ENCODE results near the gene CLHC1. TPM values are rescaled to one million over a fixed set of nuclear protein-coding genes. Genes with fewer than 3 reads are reported as not detected.
"Not testable (repeated sequence)": the region's sequence is repeated elsewhere in the genome, so short reads cannot be mapped to it uniquely, and the experiment has no call there.

Gene CLHC1
- total RNA-seq, 1 experiment from 2014 or later = 10.4 TPM

DNA sequence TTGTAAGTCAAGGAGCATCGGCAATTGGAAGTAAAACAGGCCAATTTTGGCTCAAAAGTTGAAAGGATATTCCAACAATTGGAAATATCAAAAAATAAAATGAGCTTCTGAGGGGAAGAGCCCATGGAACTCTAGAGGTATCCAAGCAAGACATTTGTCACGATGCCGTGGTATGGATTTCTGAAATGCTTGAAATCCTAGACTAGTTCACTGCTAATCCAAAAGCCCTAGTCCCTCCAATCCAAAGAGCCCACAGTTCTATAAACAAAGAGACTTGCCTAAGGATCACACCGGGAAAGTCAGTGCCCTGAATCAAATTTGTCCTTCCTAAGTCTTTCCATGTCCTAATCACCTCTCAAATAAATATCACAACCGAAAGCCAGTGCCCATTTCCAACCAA lies 85.1 kb downstream of the CLHC1 start:
- peaks cover 7% of the 10 kb centered on the region for H3K4me1 Mint-ChIP-seq (ENCODE audit: low read depth, unreplicated experiment)
- H3K27ac Mint-ChIP-seq (ENCODE audit: unreplicated experiment) = no peak overlapping the region
- no peaks in the 10 kb centered on the region for H3K36me3 Mint-ChIP-seq (ENCODE audit: insufficient read depth, unreplicated experiment)
- no peaks in the 10 kb centered on the region for H3K9me3 Mint-ChIP-seq (ENCODE audit: low read depth, unreplicated experiment)
- BruUV-seq (replicated peaks) = no TSS peak
- no peaks in the 10 kb centered on the region for H3K27me3 Mint-ChIP-seq (ENCODE audit: unreplicated experiment)
- intact Hi-C loops (cut with micrococcal nuclease; ENCODE audit: unreplicated experiment) = no loop called here
- DNase-seq = no peak
- H3K4me3 Mint-ChIP-seq (ENCODE audit: low read depth, unreplicated experiment) = no peak overlapping the region
- TF ChIP-seq, protein P1, sequence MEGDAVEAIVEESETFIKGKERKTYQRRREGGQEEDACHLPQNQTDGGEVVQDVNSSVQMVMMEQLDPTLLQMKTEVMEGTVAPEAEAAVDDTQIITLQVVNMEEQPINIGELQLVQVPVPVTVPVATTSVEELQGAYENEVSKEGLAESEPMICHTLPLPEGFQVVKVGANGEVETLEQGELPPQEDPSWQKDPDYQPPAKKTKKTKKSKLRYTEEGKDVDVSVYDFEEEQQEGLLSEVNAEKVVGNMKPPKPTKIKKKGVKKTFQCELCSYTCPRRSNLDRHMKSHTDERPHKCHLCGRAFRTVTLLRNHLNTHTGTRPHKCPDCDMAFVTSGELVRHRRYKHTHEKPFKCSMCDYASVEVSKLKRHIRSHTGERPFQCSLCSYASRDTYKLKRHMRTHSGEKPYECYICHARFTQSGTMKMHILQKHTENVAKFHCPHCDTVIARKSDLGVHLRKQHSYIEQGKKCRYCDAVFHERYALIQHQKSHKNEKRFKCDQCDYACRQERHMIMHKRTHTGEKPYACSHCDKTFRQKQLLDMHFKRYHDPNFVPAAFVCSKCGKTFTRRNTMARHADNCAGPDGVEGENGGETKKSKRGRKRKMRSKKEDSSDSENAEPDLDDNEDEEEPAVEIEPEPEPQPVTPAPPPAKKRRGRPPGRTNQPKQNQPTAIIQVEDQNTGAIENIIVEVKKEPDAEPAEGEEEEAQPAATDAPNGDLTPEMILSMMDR (IDR thresholded peaks at IDR 0.05; ENCODE audit: unreplicated experiment) = no peak
- CTCF ChIA-PET = no interaction called here

DNA sequence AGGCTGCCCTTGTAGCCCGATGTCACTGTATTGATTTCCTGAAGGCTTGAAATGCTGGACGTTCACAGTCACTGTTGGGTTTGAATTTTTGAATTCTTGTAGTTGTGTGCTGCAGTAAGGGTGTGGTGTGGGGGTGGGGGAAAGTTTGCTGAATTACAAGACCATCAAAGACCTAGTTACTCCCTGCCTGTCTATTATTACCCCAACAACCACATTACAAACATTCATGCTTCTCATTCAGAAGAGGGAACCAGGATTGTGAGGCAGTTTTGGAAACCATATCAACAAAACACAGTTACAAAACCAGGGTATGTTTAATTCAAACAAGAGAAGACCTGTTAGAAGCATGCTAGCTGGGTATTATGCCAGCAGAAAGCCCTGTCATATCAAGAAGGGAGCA lies 85.8 kb downstream of the CLHC1 start:
- no peaks in the 10 kb centered on the region for H3K27me3 Mint-ChIP-seq (ENCODE audit: unreplicated experiment)
- peaks cover 14% of the 10 kb centered on the region for H3K4me1 Mint-ChIP-seq (ENCODE audit: low read depth, unreplicated experiment)
- DNase-seq = no peak
- H3K9me3 Mint-ChIP-seq (ENCODE audit: low read depth, unreplicated experiment) = no peaks in the 10 kb centered on the region
- no TSS peak for BruUV-seq (replicated peaks)
- H3K27ac Mint-ChIP-seq (ENCODE audit: unreplicated experiment) = no peak overlapping the region
- TF ChIP-seq, protein P1 (IDR thresholded peaks at IDR 0.05; ENCODE audit: unreplicated experiment) = no peak
- no peaks in the 10 kb centered on the region for H3K36me3 Mint-ChIP-seq (ENCODE audit: insufficient read depth, unreplicated experiment)
- CTCF ChIA-PET = no interaction called here
- H3K4me3 Mint-ChIP-seq (ENCODE audit: low read depth, unreplicated experiment) = no peak overlapping the region
- intact Hi-C loops (cut with micrococcal nuclease; ENCODE audit: unreplicated experiment) = no loop called here

DNA sequence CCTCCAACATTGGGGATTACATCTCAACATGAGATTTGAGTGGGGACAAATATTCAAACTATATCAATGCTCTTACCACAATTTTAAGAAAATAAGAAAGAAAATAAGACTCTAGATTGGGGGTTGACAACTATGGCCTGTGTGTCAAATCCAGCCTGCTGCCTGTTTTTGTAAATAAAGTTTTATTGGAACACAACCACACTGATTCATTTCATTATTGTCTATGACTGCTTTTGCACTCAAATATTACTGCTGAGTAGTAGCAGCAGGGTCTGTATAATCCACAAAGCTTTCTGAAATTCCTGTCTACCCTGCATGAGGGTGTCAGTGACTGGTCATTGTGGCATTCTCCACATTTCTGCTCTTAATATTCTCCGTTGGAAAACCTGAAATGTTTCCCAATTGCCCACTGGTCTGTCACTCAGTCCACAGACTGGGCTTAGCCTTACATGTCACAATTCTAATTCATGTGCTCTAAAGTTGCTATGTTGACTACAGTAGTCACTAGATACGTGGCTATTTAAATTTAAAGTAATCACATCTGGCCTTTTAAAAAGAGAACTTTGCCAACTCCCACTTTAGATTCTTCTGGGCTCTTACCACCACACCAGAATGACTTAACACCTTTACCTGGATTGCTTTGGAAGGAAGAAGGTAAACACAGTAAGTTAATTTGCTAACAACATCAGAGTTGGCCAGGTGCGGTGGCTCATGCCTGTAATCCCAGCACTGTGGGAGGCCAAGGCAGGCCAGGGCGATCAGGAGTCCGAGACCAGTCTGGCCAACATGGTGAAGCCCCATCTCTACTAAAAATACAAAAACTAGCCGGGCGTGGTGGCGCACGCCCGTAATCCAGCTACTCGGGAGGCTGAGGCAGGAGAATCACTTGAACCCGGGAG lies 86.9 kb downstream of the CLHC1 start:
- H3K27me3 Mint-ChIP-seq (ENCODE audit: unreplicated experiment) = no peaks in the 10 kb centered on the region
- TF ChIP-seq, protein P1 (IDR thresholded peaks at IDR 0.05; ENCODE audit: unreplicated experiment) = no peak
- H3K4me3 Mint-ChIP-seq (ENCODE audit: low read depth, unreplicated experiment) = no peak overlapping the region
- H3K4me1 Mint-ChIP-seq (ENCODE audit: low read depth, unreplicated experiment) = peaks cover 14% of the 10 kb centered on the region
- no peaks in the 10 kb centered on the region for H3K36me3 Mint-ChIP-seq (ENCODE audit: insufficient read depth, unreplicated experiment)
- H3K9me3 Mint-ChIP-seq (ENCODE audit: low read depth, unreplicated experiment) = no peaks in the 10 kb centered on the region
- BruUV-seq (replicated peaks) = no TSS peak
- DNase-seq = no peak
- intact Hi-C loops (cut with micrococcal nuclease; ENCODE audit: unreplicated experiment) = no loop called here
- H3K27ac Mint-ChIP-seq (ENCODE audit: unreplicated experiment) = no peak overlapping the region
- CTCF ChIA-PET = no interaction called here

DNA sequence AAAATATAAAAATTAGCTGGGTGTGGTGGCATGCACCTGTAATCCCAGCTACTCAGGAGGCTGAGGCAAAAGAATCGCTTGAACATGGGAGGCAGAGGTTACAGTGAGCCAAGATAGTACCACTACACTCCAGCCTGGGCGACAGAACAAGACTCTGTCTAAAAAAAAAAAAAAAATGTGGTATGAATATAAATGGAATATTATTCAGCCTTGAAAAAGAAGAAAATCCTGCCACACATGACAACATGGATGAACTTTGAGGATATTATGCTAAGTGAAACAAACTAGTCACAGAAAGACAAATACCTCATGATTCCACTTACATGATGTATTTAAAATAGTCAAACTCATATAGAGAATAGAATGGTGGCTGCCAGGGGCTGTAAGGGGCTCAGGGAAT lies 88.4 kb downstream of the CLHC1 start:
- H3K27me3 Mint-ChIP-seq (ENCODE audit: unreplicated experiment); BruUV-seq (replicated peaks); H3K27ac Mint-ChIP-seq (ENCODE audit: unreplicated experiment); H3K4me3 Mint-ChIP-seq (ENCODE audit: low read depth, unreplicated experiment); H3K9me3 Mint-ChIP-seq (ENCODE audit: low read depth, unreplicated experiment); CTCF ChIA-PET; intact Hi-C loops (cut with micrococcal nuclease; ENCODE audit: unreplicated experiment); DNase-seq; H3K36me3 Mint-ChIP-seq (ENCODE audit: insufficient read depth, unreplicated experiment): not testable (repeated sequence)
- H3K4me1 Mint-ChIP-seq (ENCODE audit: low read depth, unreplicated experiment) = peaks cover 14% of the 10 kb centered on the region

DNA sequence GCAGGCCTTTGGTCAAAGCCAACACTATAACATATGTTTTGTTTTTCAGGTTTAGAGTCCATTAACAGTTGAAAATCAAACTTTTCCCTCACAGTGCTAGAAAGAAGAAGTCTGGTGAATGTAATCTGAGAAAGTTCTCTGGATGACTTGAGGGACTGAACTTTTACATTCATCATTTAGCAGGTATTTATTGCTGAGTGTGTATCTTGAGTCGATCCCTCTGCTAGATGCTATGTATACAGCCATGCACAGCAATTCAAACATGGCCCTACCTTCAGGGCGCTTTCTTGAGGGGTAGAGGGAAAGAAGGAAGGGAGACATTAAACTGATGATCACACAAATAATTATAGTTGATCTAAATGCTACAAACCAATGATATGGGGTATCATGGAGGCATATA lies 89.6 kb downstream of the CLHC1 start:
- H3K27me3 Mint-ChIP-seq (ENCODE audit: unreplicated experiment) = no peaks in the 10 kb centered on the region
- no peak overlapping the region for H3K27ac Mint-ChIP-seq (ENCODE audit: unreplicated experiment)
- H3K4me3 Mint-ChIP-seq (ENCODE audit: low read depth, unreplicated experiment) = no peak overlapping the region
- H3K36me3 Mint-ChIP-seq (ENCODE audit: insufficient read depth, unreplicated experiment) = no peaks in the 10 kb centered on the region
- no peaks in the 10 kb centered on the region for H3K9me3 Mint-ChIP-seq (ENCODE audit: low read depth, unreplicated experiment)
- no TSS peak for BruUV-seq (replicated peaks)
- DNase-seq = no peak
- CTCF ChIA-PET = no interaction called here
- intact Hi-C loops (cut with micrococcal nuclease; ENCODE audit: unreplicated experiment) = no loop called here
- peaks cover 25% of the 10 kb centered on the region for H3K4me1 Mint-ChIP-seq (ENCODE audit: low read depth, unreplicated experiment)
- TF ChIP-seq, protein P1 (IDR thresholded peaks at IDR 0.05; ENCODE audit: unreplicated experiment) = no peak

All from Calu3 (cell line).